SU-DHL-6 (cell line): ENCODE measurements around the gene DDB1.

Source experiments
- H2AFZ ChIP-seq: fragments of 200-600 bp; sonication (generic); 2 replicates; pipeline ENCODE4 v1.6.1; 2014; ENCODE audit warnings: low read depth, mild to moderate bottlenecking, moderate library complexity, mixed read lengths, antibody characterized with exemption, low read length; ENCODE audit not compliant: severe bottlenecking
- H3F3A ChIP-seq: fragments of 200-600 bp; shearing (Covaris generic); 2 replicates; pipeline ENCODE4 v1.6.0; 2016; ENCODE audit warnings: antibody characterized with exemption, mild to moderate bottlenecking; ENCODE audit not compliant: insufficient read depth
- H3K27ac ChIP-seq: fragments of 200-600 bp; sonication (generic); 2 replicates; pipeline ENCODE4 v1.5.1; 2016; ENCODE audit warnings: low read depth, mild to moderate bottlenecking, low read length, moderate library complexity, mixed read lengths
- H3K27me3 ChIP-seq: fragments of 200-600 bp; sonication (generic), shearing (Covaris generic); 2 replicates; pipeline ENCODE4 v1.6.0; 2014; ENCODE audit warnings: mild to moderate bottlenecking, low read length
- H3K36me3 ChIP-seq: fragments of 200-600 bp; sonication (generic); 2 replicates; pipeline ENCODE4 v1.6.1; 2014; ENCODE audit warnings: mild to moderate bottlenecking, low read length, mixed read lengths
- H3K4me2 ChIP-seq: fragments of 300-600, 200-600 bp; shearing (Covaris generic), sonication (generic); 2 replicates; pipeline ENCODE4 v1.6.0; 2014; ENCODE audit warnings: low read length, low read depth, mild to moderate bottlenecking; ENCODE audit not compliant: poor library complexity, severe bottlenecking
- H3K4me3 ChIP-seq: fragments of 200-600 bp; sonication (generic); 2 replicates; pipeline ENCODE4 v1.5.1; 2014; ENCODE audit warnings: antibody characterized with exemption, low read length, mild to moderate bottlenecking, mixed read lengths; ENCODE audit not compliant: insufficient read depth, poor library complexity, severe bottlenecking
- H3K79me2 ChIP-seq: fragments of 200-600 bp; sonication (generic); 2 replicates; pipeline ENCODE4 v1.6.1; 2014; ENCODE audit warnings: mild to moderate bottlenecking, low read length, moderate library complexity; ENCODE audit not compliant: insufficient read depth
- H3K9ac ChIP-seq: fragments of 200-600 bp; sonication (generic); 2 replicates; pipeline ENCODE4 v1.7.0; 2014; ENCODE audit warnings: mild to moderate bottlenecking, low read length
- H3K9me2 ChIP-seq: fragments of 200-600 bp; sonication (generic); replicated peaks from 2 replicates; pipeline ENCODE4 v1.6.1; 2014; ENCODE audit warnings: low read length; ENCODE audit not compliant: insufficient read depth
- H3K9me3 ChIP-seq: fragments of 200-600 bp; sonication (generic); 2 replicates; pipeline ENCODE4 v1.6.1; 2014; ENCODE audit warnings: low read length, mixed read lengths; ENCODE audit not compliant: insufficient read depth
- H4K20me1 ChIP-seq: fragments of 200-600 bp; sonication (generic); 2 replicates; pipeline ENCODE4 v1.6.1; 2014; ENCODE audit warnings: low read depth, mild to moderate bottlenecking, antibody characterized with exemption, low read length, moderate library complexity, mixed read lengths
- EZH2phosphoT487 ChIP-seq: fragments of 200-600 bp; sonication (generic), shearing (Covaris generic); conservative IDR thresholded peaks from 2 replicates; pipeline ENCODE4 v1.6.1; 2018; ENCODE audit warnings: mild to moderate bottlenecking, antibody characterized with exemption, low read length, moderate library complexity, mixed read lengths
- TF ChIP-seq, protein P1 (sequence below): fragments of 200-600 bp; sonication (generic); IDR thresholded peaks from one replicate; pipeline ENCODE4 v1.5.1; 2017; ENCODE audit warnings: antibody characterized with exemption, mild to moderate bottlenecking, low read length, moderate library complexity; ENCODE audit not compliant: insufficient read depth, poor library complexity, severe bottlenecking

The DDB1 gene

DNA sequence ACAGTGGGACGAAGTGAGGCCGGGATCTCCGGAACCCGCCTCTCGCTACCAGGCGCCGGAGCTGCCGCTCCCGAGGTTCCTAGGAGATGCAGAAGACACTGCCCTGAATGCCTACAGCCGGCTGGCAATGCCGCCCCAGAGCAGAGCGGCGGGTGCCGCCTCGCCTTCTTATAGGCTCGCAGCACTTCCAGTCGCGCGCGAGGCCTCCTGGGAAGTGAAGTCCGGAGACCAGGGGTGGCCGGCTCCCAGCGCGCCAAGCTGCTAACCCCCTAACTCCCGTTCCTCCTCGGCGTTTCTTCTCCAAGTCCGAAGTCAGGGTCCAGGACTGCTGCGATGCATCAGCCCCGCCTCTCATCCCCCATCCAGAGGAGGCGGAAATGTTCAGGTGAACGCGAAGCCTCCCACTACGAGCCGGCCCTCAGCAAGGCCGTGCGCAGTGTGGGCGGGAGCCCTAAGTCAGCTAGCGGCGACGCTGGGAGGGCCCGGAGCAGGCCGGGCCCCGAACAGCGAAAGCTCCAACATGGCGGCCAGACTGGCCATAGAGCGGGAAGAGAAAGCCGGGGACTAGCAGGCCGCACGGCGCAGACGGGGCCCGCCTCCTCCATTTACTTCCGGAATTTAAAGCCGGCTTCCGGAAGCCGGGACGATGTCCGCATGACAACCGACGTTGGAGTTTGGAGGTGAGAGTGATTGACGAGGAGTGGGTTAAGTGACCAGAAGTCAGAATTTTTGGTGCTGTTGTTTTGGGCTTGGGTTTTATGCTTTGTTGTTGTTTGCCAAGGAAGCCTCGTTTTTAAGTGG is 29.0 kb upstream of the DDB1 start, which contains the start of the genes CYB561A3 and TMEM138:
TSS of gene CYB561A3 (minus strand) at position 142 of the 801 bp plus-strand sequence. CDS start 5,169 bp downstream, outside the sequence.
TSS of gene TMEM138 (plus strand) at position 634 of the 801 bp plus-strand sequence. CDS start 2,017 bp downstream, outside the sequence.
- no peaks in the 10 kb centered on the region for H3K9me3 ChIP-seq
- peak within 1 kb of the TSS; percentile 24 for H2AFZ ChIP-seq
- peaks cover 59% of the 10 kb centered on the region for H3K79me2 ChIP-seq
- H3F3A ChIP-seq, result peaks cover 35% of the 10 kb centered on the region
- peak within 1 kb of the TSS; percentile 87 for H3K9ac ChIP-seq
- peak within 1 kb of the TSS; percentile 82 for H3K4me2 ChIP-seq
- peaks cover 11% of the 10 kb centered on the region for H3K36me3 ChIP-seq
- peak within 1 kb of the TSS; percentile 78 for H3K4me3 ChIP-seq
- no peaks in the 10 kb centered on the region for H3K9me2 ChIP-seq
- H4K20me1 ChIP-seq, result no peaks in the 10 kb centered on the region
- H3K27ac ChIP-seq, result peak within 1 kb of the TSS; percentile 99
- no peak for TF ChIP-seq EZH2phosphoT487
- TF ChIP-seq, protein P1, sequence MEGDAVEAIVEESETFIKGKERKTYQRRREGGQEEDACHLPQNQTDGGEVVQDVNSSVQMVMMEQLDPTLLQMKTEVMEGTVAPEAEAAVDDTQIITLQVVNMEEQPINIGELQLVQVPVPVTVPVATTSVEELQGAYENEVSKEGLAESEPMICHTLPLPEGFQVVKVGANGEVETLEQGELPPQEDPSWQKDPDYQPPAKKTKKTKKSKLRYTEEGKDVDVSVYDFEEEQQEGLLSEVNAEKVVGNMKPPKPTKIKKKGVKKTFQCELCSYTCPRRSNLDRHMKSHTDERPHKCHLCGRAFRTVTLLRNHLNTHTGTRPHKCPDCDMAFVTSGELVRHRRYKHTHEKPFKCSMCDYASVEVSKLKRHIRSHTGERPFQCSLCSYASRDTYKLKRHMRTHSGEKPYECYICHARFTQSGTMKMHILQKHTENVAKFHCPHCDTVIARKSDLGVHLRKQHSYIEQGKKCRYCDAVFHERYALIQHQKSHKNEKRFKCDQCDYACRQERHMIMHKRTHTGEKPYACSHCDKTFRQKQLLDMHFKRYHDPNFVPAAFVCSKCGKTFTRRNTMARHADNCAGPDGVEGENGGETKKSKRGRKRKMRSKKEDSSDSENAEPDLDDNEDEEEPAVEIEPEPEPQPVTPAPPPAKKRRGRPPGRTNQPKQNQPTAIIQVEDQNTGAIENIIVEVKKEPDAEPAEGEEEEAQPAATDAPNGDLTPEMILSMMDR, result no peak
- no peaks in the 10 kb centered on the region for H3K27me3 ChIP-seq

DNA sequence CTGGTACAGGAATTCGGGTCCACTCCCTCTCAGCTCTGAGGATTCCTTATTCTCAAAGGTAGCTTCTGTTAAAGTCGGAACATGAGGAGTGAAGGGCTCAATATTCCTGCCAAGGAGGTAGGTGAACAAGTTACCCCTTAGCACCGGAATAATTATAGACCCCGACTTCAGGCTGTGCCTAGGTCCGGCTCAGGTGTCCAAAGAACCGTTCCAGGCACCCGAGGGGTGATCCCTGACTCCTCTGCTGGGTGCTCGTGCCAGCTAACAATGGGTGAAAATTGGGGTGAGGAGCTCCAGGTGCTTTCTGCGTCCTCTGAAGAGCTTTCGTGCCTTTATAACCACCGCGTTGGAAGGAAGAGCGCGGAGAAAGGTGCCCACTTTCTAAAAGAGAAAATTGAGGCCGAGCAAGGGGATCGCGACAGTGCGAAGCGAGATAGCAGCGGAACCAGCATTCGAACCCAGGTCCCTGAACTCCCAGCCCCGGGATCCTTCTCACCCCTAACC is 28.4 kb upstream of the DDB1 start:
- peak overlapping the region; percentile 87 for H3K9ac ChIP-seq
- peak overlapping the region; percentile 82 for H3K4me2 ChIP-seq
- peaks cover 62% of the 10 kb centered on the region for H3K79me2 ChIP-seq
- H3K9me3 ChIP-seq, result no peaks in the 10 kb centered on the region
- H3K9me2 ChIP-seq, result no peaks in the 10 kb centered on the region
- no peak overlapping the region for H2AFZ ChIP-seq
- H3K27me3 ChIP-seq, result no peaks in the 10 kb centered on the region
- peak overlapping the region; percentile 99 for H3K27ac ChIP-seq
- no peaks in the 10 kb centered on the region for H4K20me1 ChIP-seq
- peak overlapping the region; percentile 78 for H3K4me3 ChIP-seq
- no peak for TF ChIP-seq EZH2phosphoT487
- TF ChIP-seq, protein P1, result no peak
- peaks cover 42% of the 10 kb centered on the region for H3F3A ChIP-seq
- peaks cover 7% of the 10 kb centered on the region; the same call in 1 of the 2 replicates for H3K36me3 ChIP-seq

DNA sequence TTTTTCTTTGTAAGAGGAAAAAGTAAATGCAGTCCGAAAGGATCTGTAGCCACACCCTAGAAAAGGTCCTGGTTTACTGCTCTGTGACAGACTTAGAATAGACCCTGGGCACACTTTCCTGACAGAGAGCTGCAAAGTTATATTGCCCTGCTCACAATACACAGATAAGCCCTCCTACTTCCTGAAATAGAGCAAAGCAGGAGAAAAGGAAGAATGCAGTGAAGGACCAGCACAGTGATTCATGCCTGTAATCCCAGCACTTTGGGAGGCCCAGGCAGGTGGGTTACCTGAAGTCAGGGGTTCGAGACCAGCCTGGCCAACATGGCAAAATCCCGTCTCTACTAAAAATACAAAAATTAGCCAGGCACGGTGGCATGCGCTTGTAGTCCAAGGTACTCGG is 26.6 kb upstream of the DDB1 start:
- peaks cover 43% of the 10 kb centered on the region for H3F3A ChIP-seq
- no peaks in the 10 kb centered on the region for H3K36me3 ChIP-seq
- H3K27me3 ChIP-seq, result no peaks in the 10 kb centered on the region
- peak overlapping the region; percentile 78 for H3K4me3 ChIP-seq
- peak overlapping the region; percentile 99 for H3K27ac ChIP-seq
- peaks cover 71% of the 10 kb centered on the region for H3K79me2 ChIP-seq
- TF ChIP-seq EZH2phosphoT487, result no peak
- TF ChIP-seq, protein P1, result no peak
- H4K20me1 ChIP-seq, result no peaks in the 10 kb centered on the region
- peak overlapping the region; percentile 87 for H3K9ac ChIP-seq
- H2AFZ ChIP-seq, result no peak overlapping the region
- H3K4me2 ChIP-seq, result peak overlapping the region; percentile 82
- H3K9me2 ChIP-seq, result no peaks in the 10 kb centered on the region
- no peaks in the 10 kb centered on the region for H3K9me3 ChIP-seq
